MM.1S (cell line): Measurements from ENCODE around the gene ADCY2.

Experiments used
- EZH2 ChIP-seq: fragments of 300-600 bp; sonication (generic); optimal IDR thresholded peaks from 2 replicates; pipeline ENCODE3; 2017; ENCODE audit warnings: low read depth, mild to moderate bottlenecking, antibody characterized with exemption, low read length, mixed read lengths
- TF ChIP-seq, protein P1 (sequence below): fragments of 300-600 bp; sonication (generic); IDR thresholded peaks from 2 replicates; pipeline ENCODE4 v1.5.1; 2016; ENCODE audit warnings: antibody characterized with exemption, low read length, mixed read lengths

DNA sequence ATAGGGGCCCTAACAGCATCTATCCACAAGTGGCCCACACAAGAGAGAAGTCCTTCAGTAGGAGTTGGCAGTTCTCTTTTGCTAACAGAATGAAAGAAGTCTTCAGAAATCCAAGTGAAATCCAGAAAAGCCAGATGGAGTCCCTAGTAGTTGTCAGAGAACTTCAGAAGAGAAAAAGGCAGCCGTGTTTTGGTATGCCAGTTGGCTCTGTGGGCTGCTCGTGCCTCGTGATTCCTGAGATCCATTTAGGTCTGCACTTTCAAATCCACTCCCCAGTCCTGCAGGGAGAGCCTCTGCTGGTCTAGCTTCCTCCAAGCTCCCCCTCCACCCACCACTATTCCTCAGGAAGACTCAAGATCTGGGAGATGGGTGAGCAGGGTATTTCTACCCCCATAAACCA, 386.0 kb downstream of the ADCY2 start:
- TF ChIP-seq, protein P1, sequence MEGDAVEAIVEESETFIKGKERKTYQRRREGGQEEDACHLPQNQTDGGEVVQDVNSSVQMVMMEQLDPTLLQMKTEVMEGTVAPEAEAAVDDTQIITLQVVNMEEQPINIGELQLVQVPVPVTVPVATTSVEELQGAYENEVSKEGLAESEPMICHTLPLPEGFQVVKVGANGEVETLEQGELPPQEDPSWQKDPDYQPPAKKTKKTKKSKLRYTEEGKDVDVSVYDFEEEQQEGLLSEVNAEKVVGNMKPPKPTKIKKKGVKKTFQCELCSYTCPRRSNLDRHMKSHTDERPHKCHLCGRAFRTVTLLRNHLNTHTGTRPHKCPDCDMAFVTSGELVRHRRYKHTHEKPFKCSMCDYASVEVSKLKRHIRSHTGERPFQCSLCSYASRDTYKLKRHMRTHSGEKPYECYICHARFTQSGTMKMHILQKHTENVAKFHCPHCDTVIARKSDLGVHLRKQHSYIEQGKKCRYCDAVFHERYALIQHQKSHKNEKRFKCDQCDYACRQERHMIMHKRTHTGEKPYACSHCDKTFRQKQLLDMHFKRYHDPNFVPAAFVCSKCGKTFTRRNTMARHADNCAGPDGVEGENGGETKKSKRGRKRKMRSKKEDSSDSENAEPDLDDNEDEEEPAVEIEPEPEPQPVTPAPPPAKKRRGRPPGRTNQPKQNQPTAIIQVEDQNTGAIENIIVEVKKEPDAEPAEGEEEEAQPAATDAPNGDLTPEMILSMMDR, result no peak
- TF ChIP-seq EZH2, result no peak
